Stimulated activated CD8-positive, alpha-beta memory T cell treated with anti-CD3 and anti-CD28 coated beads, Interleukin-2, amount 100 ng/mL, for 1 hour (primary cell): Measurements from ENCODE around the gene TBC1D9B.
"Not testable (repeated sequence)": the region's sequence is repeated elsewhere in the genome, so short reads cannot be mapped to it uniquely, and the experiment has no call there.

Source experiments
- DNase-seq, 2 donors: peaks; one replicate each; pipeline ENCODE4 v3.0.0-alpha.2; 2020; ENCODE audit warnings: low read depth in 2 of 2

The TBC1D9B gene

GRCh38 chr5:179837076-179838011 is 70.4 kb downstream of the TBC1D9B start:
- no peak for DNase-seq

- DNase-seq, result no peak
Measured at GRCh38 chr5:179836225-179837019, 71.3 kb downstream of the TBC1D9B start.

GRCh38 chr5:179834871-179835270 is 72.8 kb downstream of the TBC1D9B start:
- not testable (repeated sequence) for DNase-seq

GRCh38 chr5:179834120-179834519 is 73.6 kb downstream of the TBC1D9B start:
- no peak for DNase-seq

- no peak for DNase-seq
Measured at GRCh38 chr5:179833709-179834070, 74.0 kb downstream of the TBC1D9B start.

- no peak for DNase-seq
Measured at GRCh38 chr5:179833056-179833708, 74.5 kb downstream of the TBC1D9B start.

- DNase-seq, result no peak
Measured at GRCh38 chr5:179832039-179832745, 75.5 kb downstream of the TBC1D9B start.

GRCh38 chr5:179830818-179831468 is 76.8 kb downstream of the TBC1D9B start:
- DNase-seq, result no peak

- DNase-seq, result no peak
Measured at GRCh38 chr5:179829732-179830435, 77.8 kb downstream of the TBC1D9B start.

GRCh38 chr5:179828756-179829421 is 78.8 kb downstream of the TBC1D9B start:
- no peak for DNase-seq

GRCh38 chr5:179827680-179828079 is 80.0 kb downstream of the TBC1D9B start:
- no peak for DNase-seq

- no peak for DNase-seq
Measured at GRCh38 chr5:179825655-179826182, 82.0 kb downstream of the TBC1D9B start.

- DNase-seq, result no peak
Measured at GRCh38 chr5:179824745-179825112, 83.0 kb downstream of the TBC1D9B start.

- DNase-seq, result no peak
Measured at GRCh38 chr5:179823937-179824744, 83.6 kb downstream of the TBC1D9B start.

GRCh38 chr5:179822444-179822990 is 85.2 kb downstream of the TBC1D9B start:
- no peak for DNase-seq

GRCh38 chr5:179822059-179822432 is 85.7 kb downstream of the TBC1D9B start:
- no peak for DNase-seq

GRCh38 chr5:179821298-179822058 is 86.2 kb downstream of the TBC1D9B start:
- peak; percentile 71 to 73 for DNase-seq
